Panc1 (cell line): ENCODE data around the gene IER3. TPM values are rescaled to one million over a fixed set of nuclear protein-coding genes. Genes with fewer than 3 reads are reported as not detected.
A peak's percentile ranks its signal among the peaks of the same experiment; 100 is the strongest.

Experiments used
- ATAC-seq: fragments of 200-7000 bp; cut with Tn5 transposase; 2 replicates; pipeline ENCODE4 v1.9.1; 2020; ENCODE audit warnings: mild to moderate bottlenecking, moderate library complexity
- BruUV-seq: library from RNA; stranded (reverse); fragments of 400-500 nt; replicated peaks from 2 replicates; lab custom pipeline; 2021; lab: Mats Ljungman, UMichigan
- CTCF ChIA-PET: fragments of 300-600 bp; sonication (Branson Sonifier 250); formaldehyde crosslinking; loops from one replicate; lab custom pipeline; 2022; ENCODE audit warnings: antibody characterized with exemption; lab: Charles Lee
- POLR2A ChIA-PET: fragments of 300-600 bp; sonication (Branson Sonifier 250); formaldehyde crosslinking; loops from one replicate; lab custom pipeline; 2022; ENCODE audit warnings: antibody characterized with exemption; lab: Charles Lee
- DNase-seq: peaks from one replicate; pipeline ENCODE4 v3.0.0-alpha.2; 2010; ENCODE audit warnings: low read depth, low spot score
- H3K27ac ChIP-seq: 2 replicates; pipeline ENCODE4 v1.5.1; 2011; ENCODE audit warnings: mild to moderate bottlenecking, low read length, inconsistent platforms
- H3K27me3 ChIP-seq: fragments of 200-500 bp; sonication (Bioruptor generic); 2 replicates; pipeline ENCODE4 v1.6.0; 2014; ENCODE audit warnings: low read length, inconsistent platforms; ENCODE audit not compliant: control insufficient read depth, insufficient read depth
- H3K36me3 ChIP-seq: fragments of 200-500 bp; sonication (Bioruptor generic); 2 replicates; pipeline ENCODE4 v1.5.1; 2014; ENCODE audit warnings: inconsistent platforms, mild to moderate bottlenecking, low read length, moderate library complexity; ENCODE audit not compliant: control insufficient read depth, insufficient read depth
- H3K4me1 ChIP-seq: 2 replicates; pipeline ENCODE4 v1.5.1; 2011; ENCODE audit warnings: inconsistent platforms, mild to moderate bottlenecking, low read length, moderate library complexity; ENCODE audit not compliant: control insufficient read depth, insufficient read depth
- H3K4me3 ChIP-seq, 2 experiments: 2 replicates each; pipeline ENCODE4 v1.5.1; 2011 to 2012; ENCODE audit warnings: low read depth in 2 of 2, low read length in 2 of 2, mild to moderate bottlenecking in 2 of 2, inconsistent platforms in 1 of 2, moderate library complexity in 1 of 2
- H3K9me3 ChIP-seq: fragments of 200-500 bp; sonication (Bioruptor generic); 2 replicates; pipeline ENCODE4 v1.5.1; 2014; ENCODE audit warnings: low read depth, mild to moderate bottlenecking, inconsistent platforms, low read length, moderate library complexity; ENCODE audit not compliant: control insufficient read depth, insufficient read depth
- POLR2AphosphoS5 ChIP-seq: IDR thresholded peaks from 2 replicates; pipeline ENCODE4 v1.6.1; 2012; ENCODE audit warnings: mild to moderate bottlenecking, low read depth, low read length, moderate library complexity
- SIN3A ChIP-seq: IDR thresholded peaks from 2 replicates; pipeline ENCODE4 v1.6.1; 2012; ENCODE audit warnings: low read depth, mild to moderate bottlenecking, low read length, moderate library complexity, borderline replicate concordance; ENCODE audit not compliant: insufficient read depth
- TCF7L2 ChIP-seq: IDR thresholded peaks from 2 replicates; pipeline ENCODE4 v1.6.1; 2011; ENCODE audit warnings: mild to moderate bottlenecking, low read depth, low read length, inconsistent platforms
- in situ Hi-C: cut with HindIII; loops from 2 replicates; pipeline ENCODE4 v1.10.0; 2016; ENCODE audit warnings: low sequenced_read_pairs, low pct_unique_long_range_greater_than_20kb
- intact Hi-C: fragments of 100-400 bp; cut with micrococcal nuclease; formaldehyde crosslinking; loops from one replicate; pipeline ENCODE4 v1.10.0; 2022; ENCODE audit not compliant: unreplicated experiment
- total RNA-seq: library from RNA; stranded (reverse); gene quantifications from one replicate; pipeline ENCODE4 v1.2.1, GENCODE V29; 2021; ENCODE audit not compliant: unreplicated experiment
- TF ChIP-seq, protein P1 (sequence below), 2 experiments: IDR thresholded peaks; 2 replicates each; pipeline ENCODE4 v1.6.1; 2011 to 2012; ENCODE audit warnings: low read depth in 2 of 2, control low read depth in 1 of 2, low read length in 1 of 2, mild to moderate bottlenecking in 1 of 2, moderate library complexity in 1 of 2; ENCODE audit not compliant: insufficient read depth in 1 of 2
- TF ChIP-seq, protein P2 (sequence below): fragments of 450-650 bp; IDR thresholded peaks from 2 replicates; pipeline ENCODE4 v1.5.1; 2017; ENCODE audit warnings: mild to moderate bottlenecking

Gene IER3
- total RNA-seq, 1 experiment from 2014 or later: 106 TPM

- Histone ChIP-seq H3K27ac (no peak overlapping the region), H3K27me3 (no peaks in the 10 kb centered on the region), H3K36me3 (no peaks in the 10 kb centered on the region), H3K4me1 (peaks cover 28% of the 10 kb centered on the region), H3K4me3 (no peak overlapping the region), H3K9me3 (no peaks in the 10 kb centered on the region)
- TF ChIP-seq, protein P1, sequence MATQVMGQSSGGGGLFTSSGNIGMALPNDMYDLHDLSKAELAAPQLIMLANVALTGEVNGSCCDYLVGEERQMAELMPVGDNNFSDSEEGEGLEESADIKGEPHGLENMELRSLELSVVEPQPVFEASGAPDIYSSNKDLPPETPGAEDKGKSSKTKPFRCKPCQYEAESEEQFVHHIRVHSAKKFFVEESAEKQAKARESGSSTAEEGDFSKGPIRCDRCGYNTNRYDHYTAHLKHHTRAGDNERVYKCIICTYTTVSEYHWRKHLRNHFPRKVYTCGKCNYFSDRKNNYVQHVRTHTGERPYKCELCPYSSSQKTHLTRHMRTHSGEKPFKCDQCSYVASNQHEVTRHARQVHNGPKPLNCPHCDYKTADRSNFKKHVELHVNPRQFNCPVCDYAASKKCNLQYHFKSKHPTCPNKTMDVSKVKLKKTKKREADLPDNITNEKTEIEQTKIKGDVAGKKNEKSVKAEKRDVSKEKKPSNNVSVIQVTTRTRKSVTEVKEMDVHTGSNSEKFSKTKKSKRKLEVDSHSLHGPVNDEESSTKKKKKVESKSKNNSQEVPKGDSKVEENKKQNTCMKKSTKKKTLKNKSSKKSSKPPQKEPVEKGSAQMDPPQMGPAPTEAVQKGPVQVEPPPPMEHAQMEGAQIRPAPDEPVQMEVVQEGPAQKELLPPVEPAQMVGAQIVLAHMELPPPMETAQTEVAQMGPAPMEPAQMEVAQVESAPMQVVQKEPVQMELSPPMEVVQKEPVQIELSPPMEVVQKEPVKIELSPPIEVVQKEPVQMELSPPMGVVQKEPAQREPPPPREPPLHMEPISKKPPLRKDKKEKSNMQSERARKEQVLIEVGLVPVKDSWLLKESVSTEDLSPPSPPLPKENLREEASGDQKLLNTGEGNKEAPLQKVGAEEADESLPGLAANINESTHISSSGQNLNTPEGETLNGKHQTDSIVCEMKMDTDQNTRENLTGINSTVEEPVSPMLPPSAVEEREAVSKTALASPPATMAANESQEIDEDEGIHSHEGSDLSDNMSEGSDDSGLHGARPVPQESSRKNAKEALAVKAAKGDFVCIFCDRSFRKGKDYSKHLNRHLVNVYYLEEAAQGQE (IDR thresholded peaks at IDR 0.05; ENCODE audit: insufficient read depth in 1 of 2, low read depth in 2 of 2, low read length in 1 of 2): no peak
- TF ChIP-seq POLR2AphosphoS5: no peak
- BruUV-seq: no TSS peak
- ATAC-seq: no peak
- in situ Hi-C loops: no loop called here
- POLR2A ChIA-PET: no interaction called here
- CTCF ChIA-PET: no interaction called here
- intact Hi-C loops: no loop called here
- DNase-seq: no peak
These were observed 48.4 kb upstream of the IER3 start for GRCh38 chr6:30792786-30793185.

- ChIA-PET CTCF (interaction anchor here (0.6 kb wide), 1 partner anchor 402 kb away, joined by 4 read pairs; no protein-coding TSS in a partner anchor), POLR2A (no interaction called here)
- H3K4me3 ChIP-seq: no peak overlapping the region
- BruUV-seq: no TSS peak
- no peak for TF ChIP-seq POLR2AphosphoS5
- H3K4me1 ChIP-seq: peaks cover 28% of the 10 kb centered on the region
- 0 out of 2 replicates have a peak, but pooled peaks have one; percentile 6 for ATAC-seq
- peak overlapping the region; percentile 45; the same call in 1 of the 2 replicates for H3K27ac ChIP-seq
- H3K27me3 ChIP-seq: no peaks in the 10 kb centered on the region
- no peaks in the 10 kb centered on the region for H3K36me3 ChIP-seq
- in situ Hi-C loops: no loop called here
- no peak for DNase-seq
- intact Hi-C loops: no loop called here
- H3K9me3 ChIP-seq: no peaks in the 10 kb centered on the region
These were observed 46.5 kb upstream of the IER3 start for GRCh38 chr6:30790724-30791383.

GRCh38 chr6:30789606-30790005 lies 45.3 kb upstream of the IER3 start:
- ChIA-PET CTCF (interaction anchor here (0.9 kb wide), 1 partner anchor 15 kb away, joined by 3 read pairs; no protein-coding TSS in a partner anchor), POLR2A (no interaction called here)
- ATAC-seq (no peak), DNase-seq (no peak)
- H3K27me3 ChIP-seq: no peaks in the 10 kb centered on the region
- intact Hi-C loops: no loop called here
- no peaks in the 10 kb centered on the region for H3K36me3 ChIP-seq
- peaks cover 23% of the 10 kb centered on the region for H3K4me1 ChIP-seq
- in situ Hi-C loops: no loop called here
- peak overlapping the region; percentile 39; the same call in 1 of the 2 replicates for H3K27ac ChIP-seq
- peaks cover 5% of the 10 kb centered on the region; the same call in 1 of the 2 replicates for H3K9me3 ChIP-seq
- BruUV-seq: no TSS peak
- no peak overlapping the region for H3K4me3 ChIP-seq
- TF ChIP-seq TCF7L2 (no peak), POLR2AphosphoS5 (no peak), SIN3A (no peak)
- TF ChIP-seq, protein P2, sequence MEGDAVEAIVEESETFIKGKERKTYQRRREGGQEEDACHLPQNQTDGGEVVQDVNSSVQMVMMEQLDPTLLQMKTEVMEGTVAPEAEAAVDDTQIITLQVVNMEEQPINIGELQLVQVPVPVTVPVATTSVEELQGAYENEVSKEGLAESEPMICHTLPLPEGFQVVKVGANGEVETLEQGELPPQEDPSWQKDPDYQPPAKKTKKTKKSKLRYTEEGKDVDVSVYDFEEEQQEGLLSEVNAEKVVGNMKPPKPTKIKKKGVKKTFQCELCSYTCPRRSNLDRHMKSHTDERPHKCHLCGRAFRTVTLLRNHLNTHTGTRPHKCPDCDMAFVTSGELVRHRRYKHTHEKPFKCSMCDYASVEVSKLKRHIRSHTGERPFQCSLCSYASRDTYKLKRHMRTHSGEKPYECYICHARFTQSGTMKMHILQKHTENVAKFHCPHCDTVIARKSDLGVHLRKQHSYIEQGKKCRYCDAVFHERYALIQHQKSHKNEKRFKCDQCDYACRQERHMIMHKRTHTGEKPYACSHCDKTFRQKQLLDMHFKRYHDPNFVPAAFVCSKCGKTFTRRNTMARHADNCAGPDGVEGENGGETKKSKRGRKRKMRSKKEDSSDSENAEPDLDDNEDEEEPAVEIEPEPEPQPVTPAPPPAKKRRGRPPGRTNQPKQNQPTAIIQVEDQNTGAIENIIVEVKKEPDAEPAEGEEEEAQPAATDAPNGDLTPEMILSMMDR: no peak
- TF ChIP-seq, protein P1 (IDR thresholded peaks at IDR 0.05; ENCODE audit: insufficient read depth in 1 of 2, low read depth in 2 of 2, low read length in 1 of 2): no peak
